Stomach smooth muscle (tissue), 2 donors: ENCODE results near the gene C22orf23.

Experiments used
- H3K27ac ChIP-seq: one replicate; pipeline ENCODE4 v1.7.0; 2013; ENCODE audit warnings: mild to moderate bottlenecking, low read length, inconsistent platforms
- H3K27me3 ChIP-seq, 2 donors: one replicate each; pipeline ENCODE4 v1.7.0; 2013; ENCODE audit warnings: low read length in 2 of 2; ENCODE audit not compliant: insufficient read depth in 2 of 2, control insufficient read depth in 1 of 2
- H3K36me3 ChIP-seq, 2 donors: one replicate each; pipeline ENCODE4 v1.7.0; 2013; ENCODE audit warnings: low read length in 2 of 2; ENCODE audit not compliant: control insufficient read depth in 2 of 2, insufficient read depth in 2 of 2
- H3K4me1 ChIP-seq: one replicate; pipeline ENCODE4 v1.7.0; 2013; ENCODE audit warnings: low read length; ENCODE audit not compliant: control insufficient read depth, insufficient read depth
- H3K4me3 ChIP-seq, 2 donors: one replicate each; pipeline ENCODE4 v1.7.0; 2013; ENCODE audit warnings: low read length in 2 of 2
- H3K9ac ChIP-seq, 2 donors: one replicate each; pipeline ENCODE4 v1.7.0; 2013; ENCODE audit warnings: low read length in 2 of 2, mild to moderate bottlenecking in 1 of 2
- H3K9me3 ChIP-seq, 2 donors: one replicate each; pipeline ENCODE4 v1.7.0; 2013; ENCODE audit warnings: low read length in 2 of 2; ENCODE audit not compliant: control insufficient read depth in 2 of 2
- donor health status: healthy.
- donor health status: Pancreatic carcinoma.

The C22orf23 gene

GRCh38 chr22:37932401-37932800, 21.0 kb downstream of the C22orf23 start:
- no peak overlapping the region for H3K9ac ChIP-seq
- peaks cover 45% of the 10 kb centered on the region for H3K4me1 ChIP-seq
- no peaks in the 10 kb centered on the region for H3K9me3 ChIP-seq
- peak overlapping the region; percentile 78 for H3K27ac ChIP-seq
- peaks cover 36 to 40% of the 10 kb centered on the region in 2 donors for H3K36me3 ChIP-seq
- H3K4me3 ChIP-seq = no peak overlapping the region
- H3K27me3 ChIP-seq = no peaks in the 10 kb centered on the region

GRCh38 chr22:37931893-37932389, 21.5 kb downstream of the C22orf23 start:
- Histone ChIP-seq H3K9me3 (no peaks in the 10 kb centered on the region), H3K4me3 (no peak overlapping the region), H3K27ac (peak overlapping the region; percentile 78), H3K4me1 (peaks cover 45% of the 10 kb centered on the region), H3K27me3 (no peaks in the 10 kb centered on the region), H3K9ac (no peak overlapping the region), H3K36me3 (peaks cover 41 to 42% of the 10 kb centered on the region in 2 donors)

GRCh38 chr22:37930952-37931440, 22.4 kb downstream of the C22orf23 start:
- Histone ChIP-seq H3K27ac (peak overlapping the region; percentile 60), H3K36me3 (peaks cover 49 to 50% of the 10 kb centered on the region in 2 donors), H3K9ac (peak overlapping the region in 1 of 2 donors; percentile 21), H3K4me1 (peaks cover 45% of the 10 kb centered on the region), H3K27me3 (no peaks in the 10 kb centered on the region), H3K9me3 (no peaks in the 10 kb centered on the region), H3K4me3 (no peak overlapping the region)

- peaks cover 48% of the 10 kb centered on the region for H3K4me1 ChIP-seq
- H3K36me3 ChIP-seq = peaks cover 51 to 55% of the 10 kb centered on the region in 2 donors
- H3K27ac ChIP-seq = peak overlapping the region; percentile 60
- no peak overlapping the region for H3K4me3 ChIP-seq
- no peaks in the 10 kb centered on the region for H3K9me3 ChIP-seq
- peak overlapping the region in 1 of 2 donors; percentile 29 for H3K9ac ChIP-seq
- H3K27me3 ChIP-seq = no peaks in the 10 kb centered on the region
Observed at GRCh38 chr22:37930270-37930951, 23.0 kb downstream of the C22orf23 start.

- Histone ChIP-seq H3K4me1 (peaks cover 52% of the 10 kb centered on the region), H3K27ac (peak overlapping the region; percentile 60), H3K36me3 (peaks cover 58 to 64% of the 10 kb centered on the region in 2 donors), H3K4me3 (no peak overlapping the region), H3K9me3 (no peaks in the 10 kb centered on the region), H3K9ac (peak overlapping the region in 1 of 2 donors; percentile 21), H3K27me3 (no peaks in the 10 kb centered on the region)
Observed at GRCh38 chr22:37929390-37929789, 24.0 kb downstream of the C22orf23 start.

GRCh38 chr22:37927637-37927936, 25.8 kb downstream of the C22orf23 start:
- H3K27ac ChIP-seq = no peak overlapping the region

GRCh38 chr22:37926771-37927636, 26.4 kb downstream of the C22orf23 start:
- H3K36me3 ChIP-seq = peaks cover 58 to 69% of the 10 kb centered on the region in 2 donors

More at GRCh38 chr22:37927637-37927936, 25.8 kb downstream of the C22orf23 start:
- Histone ChIP-seq H3K9me3 (no peaks in the 10 kb centered on the region), H3K27me3 (no peaks in the 10 kb centered on the region), H3K4me1 (peaks cover 39% of the 10 kb centered on the region), H3K9ac (no peak overlapping the region), H3K4me3 (no peak overlapping the region), H3K36me3 (peaks cover 62 to 73% of the 10 kb centered on the region in 2 donors)

GRCh38 chr22:37926358-37926757, 27.0 kb downstream of the C22orf23 start:
- H3K27ac ChIP-seq = peak overlapping the region; percentile 37

More at GRCh38 chr22:37926771-37927636, 26.4 kb downstream of the C22orf23 start:
- H3K9ac ChIP-seq = no peak overlapping the region
- peak overlapping the region; percentile 37 for H3K27ac ChIP-seq
- H3K9me3 ChIP-seq = no peaks in the 10 kb centered on the region
- H3K27me3 ChIP-seq = no peaks in the 10 kb centered on the region
- H3K4me3 ChIP-seq = no peak overlapping the region
- peaks cover 34% of the 10 kb centered on the region for H3K4me1 ChIP-seq

GRCh38 chr22:37925767-37926166, 27.6 kb downstream of the C22orf23 start:
- Histone ChIP-seq H3K9ac (no peak overlapping the region), H3K27me3 (no peaks in the 10 kb centered on the region), H3K27ac (peak overlapping the region; percentile 64), H3K9me3 (no peaks in the 10 kb centered on the region), H3K4me1 (peaks cover 33% of the 10 kb centered on the region), H3K36me3 (peaks cover 57 to 65% of the 10 kb centered on the region in 2 donors), H3K4me3 (no peak overlapping the region)

More at GRCh38 chr22:37926358-37926757, 27.0 kb downstream of the C22orf23 start:
- Histone ChIP-seq H3K9ac (no peak overlapping the region), H3K4me3 (no peak overlapping the region), H3K36me3 (peaks cover 54 to 66% of the 10 kb centered on the region in 2 donors), H3K27me3 (no peaks in the 10 kb centered on the region), H3K9me3 (no peaks in the 10 kb centered on the region), H3K4me1 (peaks cover 36% of the 10 kb centered on the region)

GRCh38 chr22:37925330-37925729, 28.1 kb downstream of the C22orf23 start:
- Histone ChIP-seq H3K27ac (peak overlapping the region; percentile 64), H3K9ac (no peak overlapping the region), H3K4me3 (no peak overlapping the region), H3K27me3 (no peaks in the 10 kb centered on the region), H3K36me3 (peaks cover 54 to 62% of the 10 kb centered on the region in 2 donors), H3K4me1 (peaks cover 30% of the 10 kb centered on the region), H3K9me3 (no peaks in the 10 kb centered on the region)
